Raji (cell line): ENCODE measurements around the gene SLC14A1.

Source experiments
- POLR2A ChIP-seq: IDR thresholded peaks from 2 replicates; pipeline ENCODE4 v1.6.1; 2011; ENCODE audit warnings: low read depth, low read length, control low read depth; ENCODE audit not compliant: insufficient read depth

The SLC14A1 gene

GRCh38 chr18:45723567-45724355, at the start of gene SLC14A1:
SLC14A1 (plus strand) TSS chr18:45724181; CDS start chr18:45730321, 6,140 bp downstream.
- TF ChIP-seq POLR2A, result no peak

GRCh38 chr18:45677276-45677807, 46.6 kb upstream of the SLC14A1 start:
- TF ChIP-seq POLR2A, result no peak

- TF ChIP-seq POLR2A, result no peak
Observed at GRCh38 chr18:45678441-45678840, 45.5 kb upstream of the SLC14A1 start.

DNA sequence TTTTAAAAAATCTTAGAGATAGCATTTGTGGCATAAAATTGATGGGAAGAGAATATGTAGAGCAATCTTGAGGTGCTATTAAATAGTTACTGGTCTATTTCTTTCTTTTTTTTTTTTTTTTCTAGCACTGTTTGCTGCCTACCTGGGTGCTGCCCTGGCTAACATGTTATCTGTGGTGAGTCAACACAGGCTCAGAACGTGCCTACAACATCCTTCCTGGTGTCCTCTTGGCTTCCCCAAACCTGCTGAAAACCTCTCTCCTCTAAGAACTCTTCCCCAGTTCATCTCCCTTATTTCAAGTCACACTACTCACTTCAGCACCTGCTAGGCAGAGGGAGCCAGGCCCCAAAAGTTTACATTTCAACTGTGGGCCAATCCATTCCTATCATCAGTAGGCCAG, 45.1 kb upstream of the SLC14A1 start:
- TF ChIP-seq POLR2A, result no peak

GRCh38 chr18:45680066-45680690, 43.8 kb upstream of the SLC14A1 start:
- TF ChIP-seq POLR2A, result no peak

DNA sequence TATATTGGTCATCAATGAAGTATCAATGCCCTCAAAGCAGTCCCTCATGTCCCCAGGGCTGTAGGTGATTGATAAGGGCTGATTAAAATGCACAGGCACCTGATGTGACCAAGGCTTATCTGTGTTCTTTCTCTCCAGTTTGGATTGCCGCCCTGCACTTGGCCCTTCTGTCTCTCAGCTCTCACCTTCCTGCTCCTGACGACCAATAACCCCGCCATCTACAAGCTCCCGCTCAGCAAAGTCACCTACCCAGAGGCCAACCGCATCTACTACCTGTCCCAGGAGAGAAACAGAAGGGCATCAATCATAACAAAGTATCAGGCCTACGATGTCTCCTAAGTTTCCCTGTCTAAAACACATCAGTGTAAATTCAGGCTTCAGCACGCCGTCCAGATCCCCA, 41.8 kb upstream of the SLC14A1 start:
- no peak for TF ChIP-seq POLR2A

DNA sequence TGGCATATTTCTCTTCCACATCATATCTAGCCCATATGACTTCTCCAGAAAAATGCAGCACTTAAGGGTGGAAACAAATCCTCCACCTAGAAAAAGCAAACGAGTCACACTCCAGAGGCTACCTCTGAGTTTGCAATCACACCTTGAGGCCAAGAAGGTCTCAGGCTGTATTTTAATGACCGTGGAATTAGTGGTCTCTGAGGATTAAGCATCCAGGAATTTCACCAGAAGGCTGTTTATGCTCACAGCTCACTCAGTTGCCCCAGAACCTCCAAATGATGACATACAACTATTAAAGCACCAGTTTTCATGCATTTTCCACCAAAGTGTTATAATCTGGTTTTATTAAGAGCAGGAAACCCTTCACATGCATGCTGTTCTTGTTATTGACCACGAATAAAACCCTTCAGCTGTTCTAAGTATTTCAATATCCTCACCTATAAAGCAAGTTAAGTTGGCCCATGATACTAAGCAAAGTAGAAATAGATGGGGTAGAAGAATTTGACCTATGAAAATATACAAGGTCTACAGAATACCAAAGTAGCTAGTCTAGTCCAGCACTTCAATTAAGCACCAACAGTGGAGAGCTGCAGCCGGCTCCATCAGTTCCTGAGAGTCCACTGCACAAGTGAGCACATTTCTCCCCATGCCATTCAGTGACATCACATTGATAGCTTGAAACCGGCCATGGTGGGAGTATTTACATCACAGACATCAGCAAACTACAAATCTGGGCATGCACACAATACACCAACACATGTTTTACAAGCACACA, 39.5 kb upstream of the SLC14A1 start:
- no peak for TF ChIP-seq POLR2A

DNA sequence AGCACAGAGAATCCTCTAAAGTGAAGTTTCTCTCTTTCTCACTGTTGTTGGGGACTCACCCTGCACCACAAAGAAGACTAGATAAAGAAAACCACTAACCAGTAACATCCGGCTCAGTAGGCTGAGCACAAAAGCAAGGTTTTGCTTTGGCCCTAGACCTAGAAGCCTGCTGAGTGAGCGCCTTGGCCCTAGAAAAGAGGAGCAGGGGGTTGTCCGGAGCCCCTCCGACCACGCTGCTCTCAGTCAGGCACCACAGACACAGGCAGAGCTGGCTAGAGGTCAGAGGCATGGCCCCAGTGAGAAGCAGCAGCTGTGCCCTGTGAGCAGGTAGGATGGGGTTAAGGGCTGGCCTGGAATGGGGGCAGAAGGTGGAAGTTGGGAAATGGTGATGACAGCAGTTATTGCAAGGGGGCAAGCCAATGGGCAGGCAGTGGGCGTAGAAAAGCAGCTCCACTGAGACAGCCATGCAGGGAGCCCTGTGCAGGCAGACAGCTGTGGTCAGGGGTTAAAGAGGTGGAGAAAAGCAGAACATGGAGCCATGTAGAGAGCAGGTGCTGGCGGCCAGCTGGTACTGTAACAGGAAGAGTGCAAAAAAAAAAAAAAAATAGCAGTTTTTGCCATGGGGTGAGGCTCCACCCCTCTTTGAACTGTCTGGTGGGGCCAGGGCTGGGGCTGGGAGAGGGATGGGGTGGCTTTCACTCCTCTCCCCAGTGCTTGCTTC, 36.9 kb upstream of the SLC14A1 start:
- 0 out of 2 replicates have a peak, but pooled peaks have one; percentile 26 for TF ChIP-seq POLR2A

DNA sequence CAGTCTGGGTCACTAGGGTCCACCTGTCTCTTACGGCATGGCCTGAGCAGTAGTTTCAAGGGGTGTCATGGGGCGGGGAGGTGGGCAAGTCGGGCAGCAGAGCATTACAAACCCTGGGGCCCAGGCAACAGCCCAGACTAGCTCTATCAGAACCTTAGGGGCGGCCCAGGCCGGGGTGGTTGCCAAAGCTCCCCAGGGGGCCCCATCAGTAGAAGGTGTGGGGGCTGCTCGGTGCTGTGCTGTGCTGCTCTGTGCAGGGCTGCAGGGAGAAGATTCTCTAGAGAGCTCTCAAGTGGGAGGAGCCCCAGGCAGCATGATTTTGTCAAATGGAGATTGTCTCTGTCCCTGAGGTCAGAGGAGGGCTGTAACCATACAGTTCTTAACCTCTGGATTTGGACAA, 36.4 kb upstream of the SLC14A1 start:
- TF ChIP-seq POLR2A, result no peak

DNA sequence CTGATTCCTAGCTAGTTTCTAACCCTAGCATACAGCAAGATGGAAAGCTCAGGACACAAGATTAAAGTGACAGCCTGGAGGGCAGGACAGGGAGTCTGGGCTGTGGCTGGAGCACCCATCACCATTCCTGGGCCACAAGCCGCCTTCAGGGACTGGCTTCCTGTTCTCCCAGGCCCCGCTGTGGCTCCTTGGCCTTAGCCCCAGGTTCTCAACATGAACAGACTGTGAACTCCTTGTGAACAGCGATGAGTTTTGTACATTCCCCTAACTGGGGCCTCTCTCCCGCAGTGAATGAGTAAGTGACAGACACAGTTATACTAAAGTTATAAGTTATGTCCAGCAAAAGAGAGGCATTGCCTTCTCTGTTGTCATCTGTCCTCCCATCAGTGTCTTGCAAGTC, 35.9 kb upstream of the SLC14A1 start:
- no peak for TF ChIP-seq POLR2A

DNA sequence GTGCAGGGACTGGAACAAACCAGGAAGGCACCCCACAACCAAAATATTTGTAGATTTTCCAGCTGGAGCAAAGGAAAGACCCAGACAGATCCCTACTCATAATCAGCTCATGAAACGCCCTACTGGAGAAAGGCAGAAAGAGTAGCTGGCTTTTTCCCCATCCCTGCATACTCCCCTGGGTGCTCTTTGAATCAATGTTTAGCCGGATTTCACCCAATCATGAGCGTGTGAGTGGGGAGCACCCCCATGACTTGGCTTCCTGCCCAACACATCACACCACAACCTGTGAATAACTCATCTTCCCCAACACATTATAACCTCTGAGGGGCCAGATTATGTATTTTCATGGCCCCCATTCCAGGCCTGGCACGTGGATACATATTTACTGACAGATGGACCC, 35.1 kb upstream of the SLC14A1 start:
- TF ChIP-seq POLR2A, result no peak

- TF ChIP-seq POLR2A, result no peak
Observed at GRCh38 chr18:45689396-45689795, 34.6 kb upstream of the SLC14A1 start.

DNA sequence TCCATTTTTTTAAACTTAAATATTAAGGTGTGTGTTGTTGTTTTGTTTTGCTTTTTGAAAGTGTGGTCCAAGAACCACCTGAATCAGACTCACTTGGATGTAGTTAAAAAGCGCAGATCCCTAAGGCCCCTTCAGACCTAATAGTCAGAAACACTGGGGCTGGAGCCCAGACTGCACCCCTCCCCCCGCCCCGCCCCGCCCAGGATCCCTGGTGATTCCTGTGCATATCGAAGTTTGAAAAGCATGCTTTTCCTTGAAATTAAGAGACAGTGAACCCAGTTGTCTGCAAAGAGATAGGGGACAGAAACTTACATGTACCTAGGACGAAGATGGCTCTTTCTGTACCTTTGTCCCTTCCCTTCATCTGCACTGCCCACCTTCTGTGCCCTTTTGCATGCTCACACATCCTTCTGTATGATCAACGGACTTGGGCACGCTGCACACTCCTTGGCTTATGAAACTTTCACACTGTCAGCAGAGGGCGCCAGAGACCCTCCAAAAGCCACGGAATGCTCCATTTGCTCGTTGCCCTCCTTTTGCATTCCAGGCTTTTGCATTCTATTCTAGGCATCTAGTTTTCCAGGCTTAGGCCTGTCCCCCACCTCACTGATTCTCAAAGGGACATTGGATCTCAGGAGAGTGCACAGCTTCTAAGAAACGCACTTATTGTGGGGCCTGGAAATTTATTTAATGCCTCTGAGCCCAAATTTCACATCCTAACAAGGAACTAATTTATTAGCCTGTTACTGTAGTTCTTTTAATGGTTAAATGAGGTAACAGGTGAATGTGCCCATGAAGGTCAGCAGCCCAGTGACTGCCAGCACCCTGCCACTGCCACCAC, 32.8 kb upstream of the SLC14A1 start:
- TF ChIP-seq POLR2A, result no peak

DNA sequence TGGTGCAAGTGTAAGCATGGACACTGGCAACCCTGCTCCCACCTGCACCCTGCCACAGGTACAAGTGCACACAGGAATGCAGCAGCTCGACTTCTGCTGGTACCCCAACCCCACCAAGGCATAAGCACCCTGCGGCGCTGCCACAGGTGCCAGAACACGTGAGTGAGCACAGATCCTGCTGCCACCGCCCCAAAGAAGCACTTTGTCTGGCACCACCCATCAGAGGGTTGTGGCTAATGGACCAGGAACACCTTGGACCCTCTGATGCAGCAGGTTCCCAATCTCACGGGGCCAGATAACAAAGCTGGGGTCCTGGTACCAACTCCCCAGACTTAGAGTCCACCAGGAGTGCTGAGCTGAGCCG, 32.2 kb upstream of the SLC14A1 start:
- TF ChIP-seq POLR2A, result no peak

GRCh38 chr18:45702708-45703265, 21.2 kb upstream of the SLC14A1 start:
- no peak for TF ChIP-seq POLR2A
